ENCODE measurements around the gene ANKRD44. TPM values are rescaled to one million over a fixed set of nuclear protein-coding genes. Genes with fewer than 3 reads are reported as not detected.

Gene ANKRD44
- total RNA-seq, 1 donor from 2014 or later: 3.4 TPM

- Histone ChIP-seq H3K27me3 (no peaks in the 10 kb centered on the region), H3K9ac (no peak overlapping the region), H3K4me1 (no peaks in the 10 kb centered on the region), H2AFZ (replicated peaks) (no peak overlapping the region), H3K36me3 (no peaks in the 10 kb centered on the region), H3K79me2 (ENCODE audit: low read depth) (no peaks in the 10 kb centered on the region), H3K4me2 (no peak overlapping the region), H3K9me3 (ENCODE audit: low read depth) (no peaks in the 10 kb centered on the region), H3F3A (ENCODE audit: low read depth) (no peaks in the 10 kb centered on the region), H3K4me3 (no peak overlapping the region), H4K20me1 (ENCODE audit: low read depth) (no peaks in the 10 kb centered on the region), H3K27ac (no peak overlapping the region)
- Mint-ChIP-seq H3K9me3 (no peaks in the 10 kb centered on the region), H3K4me1 (peaks cover 5% of the 10 kb centered on the region), H3K4me3 (no peak overlapping the region), H3K36me3 (no peaks in the 10 kb centered on the region), H3K27ac (no peak overlapping the region), H3K27me3 (ENCODE audit: insufficient read depth, low read depth) (no peaks in the 10 kb centered on the region)
- DNase-seq (ENCODE audit: low spot score): no peak
- TF ChIP-seq EZH2 (IDR thresholded peaks at IDR 0.05): no peak
- no peak for TF ChIP-seq CTCF (IDR thresholded peaks at IDR 0.05)
- TF ChIP-seq EZH2phosphoT487 (IDR thresholded peaks at IDR 0.05): no peak
Measured at GRCh38 chr2:197171582-197171981, 139.0 kb downstream of the ANKRD44 start.

GRCh38 chr2:197170208-197170607 lies 140.4 kb downstream of the ANKRD44 start:
- no peaks in the 10 kb centered on the region for H3K36me3 ChIP-seq
- H3K9me3 ChIP-seq (ENCODE audit: low read depth): no peaks in the 10 kb centered on the region
- no peaks in the 10 kb centered on the region for H3K36me3 Mint-ChIP-seq
- H3K4me3 Mint-ChIP-seq: no peak overlapping the region
- no peaks in the 10 kb centered on the region for H3K9me3 Mint-ChIP-seq
- no peaks in the 10 kb centered on the region for H3K27me3 Mint-ChIP-seq (ENCODE audit: insufficient read depth, low read depth)
- H3F3A ChIP-seq (ENCODE audit: low read depth): no peaks in the 10 kb centered on the region
- no peaks in the 10 kb centered on the region for H3K4me1 ChIP-seq
- DNase-seq (ENCODE audit: low spot score): no peak
- no peak overlapping the region for H3K27ac ChIP-seq
- H3K9ac ChIP-seq: no peak overlapping the region
- no peaks in the 10 kb centered on the region for H4K20me1 ChIP-seq (ENCODE audit: low read depth)
- no peaks in the 10 kb centered on the region for H3K27me3 ChIP-seq
- no peak overlapping the region for H3K4me2 ChIP-seq
- peaks cover 7% of the 10 kb centered on the region for H3K4me1 Mint-ChIP-seq
- H2AFZ ChIP-seq (replicated peaks): no peak overlapping the region
- TF ChIP-seq EZH2phosphoT487 (IDR thresholded peaks at IDR 0.05): no peak
- no peak for TF ChIP-seq EZH2 (IDR thresholded peaks at IDR 0.05)
- no peak for TF ChIP-seq CTCF (IDR thresholded peaks at IDR 0.05)
- H3K27ac Mint-ChIP-seq: no peak overlapping the region
- no peaks in the 10 kb centered on the region for H3K79me2 ChIP-seq (ENCODE audit: low read depth)
- no peak overlapping the region for H3K4me3 ChIP-seq

- no peaks in the 10 kb centered on the region for H3K36me3 Mint-ChIP-seq
- H3K27ac Mint-ChIP-seq: no peak overlapping the region
- Histone ChIP-seq H4K20me1 (ENCODE audit: low read depth) (no peaks in the 10 kb centered on the region), H3F3A (ENCODE audit: low read depth) (no peaks in the 10 kb centered on the region), H2AFZ (replicated peaks) (peak overlapping the region; percentile 93), H3K27ac (no peak overlapping the region), H3K9me3 (ENCODE audit: low read depth) (no peaks in the 10 kb centered on the region), H3K36me3 (no peaks in the 10 kb centered on the region), H3K4me2 (no peak overlapping the region), H3K79me2 (ENCODE audit: low read depth) (no peaks in the 10 kb centered on the region), H3K4me1 (peaks cover 5% of the 10 kb centered on the region), H3K9ac (no peak overlapping the region), H3K27me3 (no peaks in the 10 kb centered on the region), H3K4me3 (no peak overlapping the region)
- H3K4me3 Mint-ChIP-seq: no peak overlapping the region
- H3K27me3 Mint-ChIP-seq (ENCODE audit: insufficient read depth, low read depth): no peaks in the 10 kb centered on the region
- peak; percentile 91 for DNase-seq (ENCODE audit: low spot score)
- H3K9me3 Mint-ChIP-seq: no peaks in the 10 kb centered on the region
- TF ChIP-seq CTCF (IDR thresholded peaks at IDR 0.05) (peak; percentile 89), EZH2 (IDR thresholded peaks at IDR 0.05) (no peak), EZH2phosphoT487 (IDR thresholded peaks at IDR 0.05) (no peak)
- peaks cover 14% of the 10 kb centered on the region for H3K4me1 Mint-ChIP-seq
Measured at GRCh38 chr2:197168705-197169104, 141.9 kb downstream of the ANKRD44 start.
